ENCODE measurements around the gene PARP16.
"Not testable (repeated sequence)": the region's sequence is repeated elsewhere in the genome, so short reads cannot be mapped to it uniquely, and the experiment has no call there.

PARP16 gene

DNA sequence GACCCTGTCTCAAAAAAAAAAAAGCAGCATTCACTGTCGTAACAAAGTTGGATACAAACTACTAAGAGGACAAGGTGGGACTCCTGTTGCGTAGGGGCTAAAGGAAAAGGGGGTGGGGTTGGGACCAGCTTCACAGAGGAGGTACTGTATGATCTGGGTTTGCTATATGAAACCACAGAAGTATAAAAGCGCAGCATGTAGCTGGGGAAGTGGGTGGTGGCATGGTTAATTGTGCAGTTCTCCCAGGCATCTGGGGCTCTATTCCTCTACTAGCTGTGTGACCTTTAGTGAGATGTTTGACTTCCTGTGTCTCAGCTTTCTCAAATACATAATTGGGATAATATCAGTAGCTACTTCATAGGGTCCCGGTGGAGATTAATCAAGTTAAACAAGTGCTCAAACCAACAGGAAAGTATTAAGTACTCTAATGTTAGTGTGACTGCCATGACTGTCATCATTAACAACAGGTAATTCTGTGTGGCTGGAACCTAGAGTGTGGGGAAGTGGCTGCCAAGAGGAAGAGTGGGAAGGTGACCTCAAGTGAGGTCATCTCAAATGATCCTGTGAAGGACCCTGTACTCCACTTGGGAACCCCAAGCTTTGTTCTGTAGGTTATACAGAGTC lies 11.5 kb downstream of the PARP16 start:
- no peak for DNase-seq

DNA sequence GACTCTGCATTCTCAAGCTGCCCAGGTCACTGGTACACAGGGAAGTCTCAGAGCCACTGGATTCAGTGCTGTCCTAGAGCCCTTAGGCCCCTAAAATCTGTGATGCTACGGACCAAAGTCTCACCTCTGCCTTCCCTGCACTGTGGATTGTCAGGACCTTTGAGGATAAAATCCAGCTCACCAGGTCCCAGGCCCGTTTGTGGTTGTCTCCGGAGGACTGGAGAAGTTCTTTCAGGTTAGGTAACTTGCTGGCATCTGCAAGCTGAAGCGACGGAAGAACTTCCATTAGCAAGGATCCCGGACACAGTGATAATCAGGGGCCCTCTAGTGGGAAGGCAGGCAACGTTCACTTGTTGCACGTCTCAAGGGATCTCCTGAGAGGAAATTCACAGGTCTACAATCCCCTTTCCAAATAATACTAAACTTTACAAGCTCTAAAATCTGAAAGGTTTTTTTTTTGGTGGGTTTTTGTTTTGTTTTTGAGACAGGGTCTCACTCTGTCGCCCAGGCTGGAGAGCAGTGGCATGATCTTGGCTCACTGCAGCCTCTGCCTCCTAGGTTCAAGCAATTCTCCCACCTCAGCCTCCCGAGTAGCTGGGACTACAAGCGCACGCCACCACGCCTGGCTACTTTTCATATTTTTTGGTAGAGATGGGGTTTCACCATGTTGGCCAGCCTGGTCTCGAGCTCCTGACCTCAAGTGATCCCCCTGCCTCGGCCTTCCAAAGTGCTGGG lies 15.7 kb downstream of the PARP16 start:
- peak; percentile 9 for DNase-seq

DNA sequence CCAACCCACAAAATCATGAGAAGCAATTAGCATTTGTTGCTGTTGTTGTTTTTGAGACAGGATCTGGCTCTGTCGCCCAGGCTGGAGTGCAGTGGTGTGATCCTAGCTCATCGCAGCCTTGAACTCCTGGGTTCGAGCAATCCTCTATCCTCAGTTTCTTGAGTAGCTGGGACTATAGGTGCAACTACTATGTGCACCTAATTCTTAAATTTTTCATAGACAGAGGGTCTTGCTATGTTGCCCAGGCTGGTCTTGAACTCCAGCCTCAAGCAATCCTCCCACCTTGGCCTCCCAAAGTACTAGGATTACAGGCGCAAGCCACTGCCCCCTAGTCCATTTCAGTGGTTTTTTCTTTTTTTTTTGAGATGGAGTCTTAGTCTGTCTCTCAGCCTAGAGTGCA lies 18.3 kb downstream of the PARP16 start:
- DNase-seq: no peak

DNA sequence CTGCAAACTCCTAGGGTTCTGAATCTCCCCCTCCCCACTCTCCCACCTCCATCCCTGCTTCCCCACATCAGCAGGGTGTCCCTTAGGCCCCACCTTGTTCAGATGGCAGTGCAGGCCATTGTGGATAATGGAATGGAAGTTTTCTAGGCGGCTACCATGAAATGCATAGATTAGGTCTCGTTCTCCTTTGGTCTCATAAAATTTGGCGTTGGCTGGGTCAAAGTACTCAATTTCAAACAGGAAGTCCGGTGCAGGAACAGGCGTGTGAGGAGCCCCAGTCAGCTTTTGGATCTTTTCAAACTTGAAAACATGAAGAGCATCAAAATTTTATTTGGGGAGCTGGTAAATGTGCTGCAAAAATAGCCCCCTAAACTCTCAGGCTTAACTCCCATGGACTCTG lies 20.2 kb downstream of the PARP16 start:
- DNase-seq: no peak

DNA sequence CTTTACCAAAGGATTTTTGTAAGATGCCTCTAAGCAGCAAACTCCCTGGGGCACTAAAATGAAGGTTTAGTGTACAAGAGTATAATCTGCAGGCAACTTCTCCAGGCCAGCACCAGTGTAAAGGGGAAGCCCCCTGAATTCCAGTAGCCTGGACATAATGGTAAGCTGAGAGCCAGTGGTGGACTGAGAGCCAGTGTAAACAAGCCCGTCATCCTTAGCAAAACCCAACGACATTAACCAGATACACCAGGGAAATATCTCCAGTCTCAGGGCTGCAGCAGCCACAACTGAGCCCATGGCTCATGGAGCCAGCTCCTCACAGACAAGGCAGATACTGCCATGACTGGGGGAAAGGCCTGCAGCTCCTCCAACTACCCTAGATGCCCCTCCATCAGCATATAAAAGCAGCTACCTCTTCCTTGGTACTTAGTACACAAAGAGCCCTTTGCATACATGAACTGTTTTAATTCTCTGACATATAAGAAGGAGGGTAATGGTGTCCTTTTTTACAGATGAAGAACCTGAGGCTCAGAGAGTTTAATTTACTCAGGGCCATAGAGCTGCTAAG lies 21.7 kb downstream of the PARP16 start:
- DNase-seq: no peak

DNA sequence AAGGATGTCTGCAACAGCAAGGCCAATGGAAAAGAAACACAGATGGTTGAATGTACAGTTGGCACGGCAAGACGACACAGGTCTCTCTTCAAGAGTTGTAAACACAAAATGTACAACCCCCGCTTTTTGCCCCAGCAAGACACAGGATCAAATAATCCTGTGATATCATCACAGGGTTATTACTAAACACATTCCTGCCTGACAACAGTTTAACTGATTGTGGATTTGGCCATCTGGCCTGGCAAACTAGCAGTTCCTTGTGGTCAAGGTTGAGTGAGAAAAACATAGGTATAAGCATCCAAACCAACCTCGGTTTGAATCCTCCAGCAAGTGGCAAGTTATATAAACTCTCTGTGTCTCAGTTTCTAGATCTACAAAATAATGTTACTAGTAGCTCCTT lies 23.4 kb downstream of the PARP16 start:
- DNase-seq: no peak

DNA sequence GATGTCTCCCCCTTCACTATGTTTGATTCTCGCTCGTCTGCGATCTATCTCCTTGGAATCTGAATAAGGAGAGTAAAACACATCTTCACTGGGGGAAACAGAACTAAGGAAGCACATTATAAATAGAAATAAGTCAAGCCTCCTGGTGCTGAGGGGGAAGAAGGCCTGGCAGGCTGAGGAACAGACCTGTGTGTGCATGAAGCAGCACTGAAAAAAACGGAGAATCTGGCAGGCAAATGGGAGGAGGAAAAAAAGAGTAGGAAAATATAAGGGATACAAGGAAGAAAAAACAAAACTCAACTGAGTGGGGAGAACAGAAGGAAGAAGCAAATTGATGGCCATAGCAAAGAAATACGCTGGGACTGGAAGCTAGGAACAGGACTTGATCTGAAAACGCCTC lies 25.7 kb downstream of the PARP16 start:
- DNase-seq: no peak

DNA sequence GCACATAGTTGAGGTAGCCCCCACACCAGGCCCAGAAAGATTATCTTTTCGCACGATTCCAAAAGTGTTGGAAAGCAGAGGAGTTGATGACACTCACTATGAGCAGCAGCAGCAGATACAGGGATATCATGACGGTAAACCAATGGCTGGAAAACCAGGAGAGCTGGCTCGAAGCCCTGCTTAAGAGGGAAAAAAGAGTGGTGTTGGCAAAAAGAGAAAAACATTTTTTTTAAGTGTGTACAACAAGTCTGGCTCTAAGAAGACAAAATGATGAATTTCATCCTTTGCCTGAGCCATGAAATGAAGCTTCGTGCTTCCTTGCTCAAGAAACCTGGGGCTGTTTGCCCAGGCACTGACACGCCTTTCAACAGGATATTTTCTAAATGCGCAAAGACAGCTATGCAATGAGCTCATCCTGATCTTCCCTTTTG lies 27.3 kb downstream of the PARP16 start:
- DNase-seq: no peak

DNA sequence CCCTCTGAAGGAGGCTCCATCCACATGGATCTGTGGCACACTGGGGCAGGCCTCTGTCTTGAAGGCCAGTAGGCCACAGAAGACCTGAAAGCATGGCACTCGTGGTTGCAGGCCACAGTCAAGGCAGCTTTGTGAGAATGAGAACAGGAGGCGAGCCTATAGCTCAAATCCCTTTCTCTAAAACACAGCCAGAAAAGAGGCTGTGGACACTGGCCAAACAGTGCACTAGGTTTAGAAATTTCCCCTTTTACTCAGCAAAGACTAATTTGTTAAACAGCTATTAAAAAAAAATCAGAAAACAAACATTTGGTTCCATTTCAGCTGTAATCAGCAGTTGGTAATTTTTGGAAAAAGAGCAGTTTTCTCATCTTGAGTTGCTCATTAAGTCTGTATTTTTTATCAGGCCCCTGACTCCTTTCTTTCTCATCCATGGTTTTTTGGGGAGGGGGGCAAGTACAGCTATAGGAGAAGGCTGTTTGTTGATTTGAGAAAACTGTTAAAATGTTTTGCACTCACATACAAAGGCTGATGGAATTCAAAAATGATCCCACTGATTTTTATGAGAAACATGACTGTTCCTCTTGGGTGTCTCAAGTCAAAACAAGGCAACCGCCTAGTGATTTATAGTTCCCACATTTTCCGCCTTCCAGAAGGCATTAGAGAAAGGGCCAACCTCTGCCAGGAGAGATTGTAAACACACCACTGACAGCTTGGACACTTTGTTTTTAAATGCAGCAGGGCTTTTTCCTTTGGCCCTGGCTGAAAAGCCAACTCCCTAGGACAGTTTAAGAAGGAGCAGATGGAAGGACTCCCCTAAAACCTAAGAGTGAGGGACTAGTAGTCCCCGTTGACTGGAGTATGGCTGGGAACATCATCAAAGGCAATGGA lies 28.1 kb downstream of the PARP16 start:
- DNase-seq: no peak

DNA sequence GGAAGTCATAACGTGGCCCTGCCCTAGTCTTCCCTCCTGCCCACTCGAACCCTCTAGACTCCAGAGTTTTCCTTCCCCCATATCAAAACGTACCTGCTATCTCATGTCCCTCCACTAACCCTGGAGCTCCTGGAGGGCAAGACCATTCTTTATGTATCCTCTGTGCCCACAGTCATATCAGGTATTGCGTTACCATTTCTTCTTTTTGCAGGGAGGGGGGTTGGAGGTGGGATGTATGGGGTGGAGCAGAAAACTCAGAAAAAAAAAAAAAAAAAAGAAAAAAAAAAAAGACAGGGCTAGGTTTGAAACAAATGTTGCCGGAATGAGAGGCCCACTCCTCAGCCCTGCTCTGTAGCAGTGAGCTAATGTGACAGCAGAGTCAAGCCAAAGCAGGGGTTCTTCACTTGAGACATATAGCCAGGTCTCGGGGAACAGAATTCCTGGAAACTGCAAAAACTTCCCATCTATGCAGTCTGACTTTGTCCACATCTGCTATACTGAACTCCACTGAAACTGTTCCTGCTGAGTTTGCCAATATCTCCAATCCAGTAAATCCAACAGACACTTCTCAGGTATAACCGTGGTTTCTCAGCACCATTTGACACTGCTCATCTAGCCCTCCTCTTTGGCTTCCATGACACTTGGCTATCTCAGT lies 31.1 kb downstream of the PARP16 start:
- no peak for DNase-seq

DNA sequence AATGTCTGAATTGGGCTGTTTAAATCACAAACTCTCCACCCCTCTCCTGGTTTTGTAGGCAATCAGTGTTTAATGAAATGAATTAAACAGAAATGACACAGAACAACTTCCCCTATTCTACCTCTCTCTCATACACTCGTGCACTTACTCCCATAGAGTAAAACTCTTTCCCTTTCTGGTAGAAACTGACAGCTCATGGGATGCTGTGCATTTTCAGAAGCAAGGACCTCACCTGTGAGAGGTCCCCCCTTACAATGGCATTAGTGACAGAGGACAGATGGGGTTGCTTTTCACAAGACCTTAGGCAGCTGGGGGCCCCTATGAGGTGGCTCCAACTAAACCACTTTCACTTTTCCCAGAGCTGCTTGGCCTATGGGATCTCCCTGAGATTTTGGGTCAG lies 31.9 kb downstream of the PARP16 start:
- DNase-seq: no peak

DNA sequence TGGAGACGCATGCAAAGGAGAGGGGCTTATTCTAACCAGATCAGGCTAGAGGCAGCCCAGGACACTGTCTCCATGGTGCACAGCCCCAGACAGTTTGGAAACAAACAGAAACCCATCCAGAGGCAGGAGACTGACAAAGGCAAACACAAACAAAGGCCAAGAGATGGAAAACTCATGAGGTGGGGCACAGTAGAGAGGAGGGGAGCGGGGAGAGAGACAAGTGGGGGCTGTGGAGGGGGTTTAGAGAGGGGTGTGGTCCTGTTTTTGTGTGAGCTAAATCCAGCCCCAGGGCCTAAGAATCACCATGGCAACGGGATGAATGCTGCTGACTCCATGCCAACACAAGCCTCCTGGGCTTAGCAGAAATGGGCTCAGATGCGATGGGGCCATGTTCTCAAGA lies 32.3 kb downstream of the PARP16 start:
- no peak for DNase-seq

DNA sequence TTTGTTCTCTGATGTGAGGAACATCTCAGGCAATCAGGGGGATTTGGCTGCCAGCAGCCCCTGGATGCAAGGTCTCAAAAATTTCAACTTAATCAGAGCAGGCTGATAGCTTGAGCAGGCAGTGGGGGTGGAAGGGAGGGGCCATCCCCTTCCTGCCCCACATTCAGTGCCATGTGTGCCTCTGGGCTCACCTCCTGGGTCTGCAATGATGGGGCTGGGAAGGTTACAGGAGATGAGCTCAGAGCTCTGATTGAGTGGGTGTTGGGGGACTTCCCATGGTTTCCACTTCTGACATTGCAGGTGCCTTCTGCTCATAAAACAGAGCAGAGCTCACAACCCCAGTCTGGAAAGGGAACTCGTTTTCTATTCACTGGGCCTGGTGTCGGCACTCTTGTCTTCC lies 37.0 kb downstream of the PARP16 start:
- DNase-seq: no peak

DNA sequence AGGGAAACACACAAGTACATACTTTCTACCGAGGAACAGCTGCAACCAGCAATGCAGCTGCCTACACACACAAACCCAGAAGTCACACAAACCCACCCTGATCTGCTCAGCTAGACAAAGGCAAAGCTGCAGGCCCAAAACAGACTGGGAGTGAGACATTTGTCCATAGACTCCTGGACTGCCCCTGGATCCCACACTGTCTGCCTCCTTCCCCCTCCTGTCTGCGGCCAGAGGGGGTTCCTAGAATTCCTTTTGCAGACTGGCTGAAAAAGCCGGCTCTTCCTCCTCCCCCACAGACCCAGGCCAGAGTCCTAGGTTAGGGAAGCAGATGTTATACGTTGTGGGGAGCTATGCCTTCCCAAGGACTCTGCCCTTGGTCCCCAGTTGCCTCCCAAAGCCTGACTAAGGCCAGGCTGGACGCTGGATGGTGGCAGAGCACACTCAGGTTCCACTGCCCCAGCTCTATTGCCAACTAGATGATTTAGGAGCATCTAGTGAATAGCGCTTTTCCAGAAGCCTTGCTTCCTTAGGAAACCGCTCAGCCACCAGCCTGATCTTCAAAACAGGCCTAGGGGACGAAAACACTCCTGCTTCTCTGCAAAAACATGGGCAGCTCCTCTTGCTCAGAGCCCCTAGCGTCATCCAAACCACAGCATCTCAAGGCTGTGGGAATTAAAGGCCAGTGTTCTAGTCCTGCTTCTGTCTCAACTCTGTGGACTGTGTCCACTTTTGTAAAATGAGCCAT lies 38.0 kb downstream of the PARP16 start:
- DNase-seq: no peak

DNA sequence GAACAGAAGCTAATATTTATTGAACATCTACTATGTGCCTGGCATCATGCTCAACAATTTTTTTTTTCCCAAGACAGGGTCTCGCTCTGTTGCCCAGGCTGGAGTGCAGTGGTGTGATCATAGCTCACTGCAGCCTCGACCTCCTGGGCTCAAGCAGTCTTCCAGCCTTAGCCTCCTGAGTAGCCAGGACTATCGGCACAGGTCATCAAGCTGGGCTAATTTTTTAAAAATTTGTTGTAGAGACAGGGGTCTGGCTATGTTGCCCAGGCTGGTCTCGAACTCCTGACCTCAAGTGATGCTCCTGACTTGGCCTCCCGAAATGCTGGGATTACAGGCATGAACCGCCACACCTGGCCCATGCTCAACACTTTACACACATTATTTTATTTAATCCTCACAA lies 39.7 kb downstream of the PARP16 start:
- DNase-seq: no peak

DNA sequence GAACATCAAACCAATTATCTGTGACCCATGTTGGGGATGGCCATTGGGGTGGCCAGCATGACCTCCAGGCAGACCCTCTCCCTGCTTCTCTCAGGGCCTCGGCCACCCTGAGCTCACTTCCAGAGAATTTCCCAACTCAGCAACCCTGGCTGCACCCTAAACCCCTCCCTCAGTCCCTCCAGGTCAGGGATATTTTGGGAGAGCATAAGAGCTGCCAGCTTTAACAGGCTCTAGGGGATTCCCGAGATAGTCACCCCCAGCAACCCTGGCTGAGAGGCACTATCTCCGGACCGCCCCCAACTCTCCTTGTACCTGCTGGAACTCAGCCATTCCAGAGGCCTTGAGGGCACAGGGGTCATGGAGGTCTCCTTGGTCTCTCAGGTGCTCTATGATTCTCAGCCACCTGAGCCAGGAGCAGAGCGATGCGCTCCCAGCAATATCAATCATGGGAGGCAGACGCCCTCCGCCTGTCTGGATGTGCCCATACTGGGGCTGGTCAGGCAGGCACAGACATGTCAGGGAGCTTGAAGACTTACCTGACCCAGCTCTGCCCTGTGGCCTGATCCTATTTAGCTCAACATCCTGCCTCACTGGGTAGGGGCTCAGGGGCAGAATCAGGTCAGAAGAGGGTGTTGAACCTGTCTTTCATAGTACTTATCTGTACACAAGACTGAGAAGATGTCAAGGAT lies 40.5 kb downstream of the PARP16 start:
- DNase-seq: no peak

DNA sequence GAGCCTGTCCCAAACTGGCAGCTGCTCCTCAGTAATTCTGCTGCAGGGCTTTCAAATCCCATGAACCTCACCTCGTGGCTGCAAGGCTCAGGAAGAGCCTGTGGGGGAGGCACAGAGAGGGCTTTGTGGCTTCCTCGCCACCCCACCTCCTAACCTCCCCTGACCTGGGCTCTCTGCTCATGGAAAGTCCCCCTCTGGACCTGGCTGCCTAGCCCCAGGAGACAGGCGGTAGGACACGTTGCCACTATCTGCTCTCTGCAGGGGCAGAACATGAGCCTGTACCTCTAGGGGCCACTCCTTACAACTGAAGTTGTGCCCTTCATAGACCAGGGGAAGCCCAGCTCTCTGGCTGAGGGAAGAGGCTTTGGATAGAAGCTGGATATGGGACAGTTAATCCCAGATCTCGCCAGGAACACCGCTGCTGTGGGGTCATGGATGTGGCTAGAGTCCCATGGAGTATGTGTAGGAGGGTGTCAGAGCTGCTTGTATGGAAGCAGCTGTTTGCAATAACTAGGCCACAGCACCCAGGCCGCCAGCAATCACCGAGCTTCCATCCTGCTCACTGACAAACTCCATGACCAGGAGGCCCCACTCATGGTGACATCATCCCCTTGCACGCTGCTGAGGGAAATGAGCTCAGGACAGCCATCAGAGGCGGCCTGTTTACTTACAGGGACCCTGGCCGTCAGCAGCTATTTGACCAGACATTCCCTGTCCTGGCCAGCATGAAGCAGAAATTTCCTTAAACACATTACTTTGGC lies 41.4 kb downstream of the PARP16 start:
- DNase-seq: no peak

DNA sequence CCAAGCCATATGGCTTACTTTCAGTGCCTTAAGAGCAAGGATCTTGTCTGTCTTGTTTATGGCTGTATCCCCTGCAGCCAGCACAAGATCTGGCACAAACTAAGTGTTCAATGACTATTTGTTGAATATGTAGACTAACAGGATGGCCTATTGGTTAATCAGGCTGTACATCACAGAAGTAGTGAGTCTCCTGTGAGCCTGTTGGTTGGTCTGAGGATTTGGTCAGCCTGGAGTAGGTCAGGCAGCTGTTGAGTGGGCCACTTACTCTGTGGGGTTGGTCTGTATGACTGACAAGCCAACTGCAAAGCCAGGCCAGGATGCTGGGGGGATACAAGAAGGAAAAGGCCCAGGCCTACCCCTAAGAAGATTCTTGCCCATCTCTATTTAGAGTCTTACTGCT lies 42.0 kb downstream of the PARP16 start:
- no peak for DNase-seq

DNA sequence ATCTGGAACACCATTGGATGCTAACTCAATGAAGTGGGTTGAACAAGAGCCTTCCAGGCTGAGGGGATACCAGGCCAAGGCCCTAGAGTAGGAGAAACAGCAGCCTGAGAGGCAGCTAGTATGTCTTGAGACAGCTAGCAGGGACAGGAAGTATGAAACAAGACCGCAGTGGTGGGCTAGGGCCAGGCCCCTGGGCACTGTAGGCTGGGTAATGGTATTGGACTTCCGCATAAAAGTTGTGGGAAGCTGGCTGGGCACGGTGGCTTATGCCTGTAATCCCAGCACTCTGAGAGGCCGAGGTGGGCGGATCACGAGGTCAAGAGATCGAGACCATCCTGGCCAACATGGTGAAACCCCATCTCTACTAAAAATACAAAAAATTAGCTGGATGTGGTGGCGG lies 50.2 kb downstream of the PARP16 start:
- DNase-seq: not testable (repeated sequence)

DNA sequence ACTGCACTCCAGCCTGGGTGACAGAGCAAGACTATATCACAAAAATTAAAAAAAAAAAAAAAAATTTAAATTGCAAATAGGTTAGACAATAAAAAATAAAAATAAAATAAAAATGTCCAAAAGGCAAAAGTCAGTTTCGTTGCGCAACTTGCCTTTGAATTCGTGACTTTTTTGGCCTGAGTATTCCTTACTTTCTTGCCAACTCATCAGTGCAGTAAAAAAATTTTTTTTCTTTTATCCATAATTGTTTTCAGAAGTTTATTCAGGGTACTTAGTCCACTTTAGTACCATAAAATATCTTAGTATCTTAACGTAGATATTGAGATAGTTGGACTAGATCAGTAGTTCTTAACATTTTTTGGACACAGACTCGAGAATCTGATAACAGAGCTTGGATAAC lies 53.0 kb downstream of the PARP16 start:
- no peak for DNase-seq

DNA sequence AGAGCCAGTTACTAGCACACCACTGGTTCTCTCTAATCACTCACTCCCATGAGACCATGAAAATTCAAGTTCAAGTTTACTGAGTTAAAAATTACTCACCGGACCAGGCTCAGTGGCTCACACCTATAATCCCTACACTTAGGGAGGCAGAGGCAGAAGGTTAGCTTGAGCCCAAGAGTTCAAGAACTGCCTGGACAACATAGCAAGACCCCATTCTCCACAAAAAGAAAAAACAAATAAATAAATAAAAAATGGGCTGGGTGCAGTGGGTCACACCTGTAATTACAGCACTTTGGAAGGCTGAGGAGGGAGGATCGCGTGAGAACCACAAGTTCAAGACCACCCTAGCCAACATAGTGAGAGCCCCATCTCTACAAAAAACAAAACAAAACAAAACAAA lies 54.2 kb downstream of the PARP16 start:
- DNase-seq: no peak
